GM12892 (cell line): ENCODE measurements around the gene OBSCN.
"Not testable (repeated sequence)": the region's sequence is repeated elsewhere in the genome, so short reads cannot be mapped to it uniquely, and the experiment has no call there.

Experiments
- POLR2A ChIP-seq: IDR thresholded peaks from 2 replicates; pipeline ENCODE4 v1.6.1; 2011; ENCODE audit warnings: low read depth, low read length, control low read depth
- POLR2AphosphoS5 ChIP-seq: IDR thresholded peaks from 2 replicates; pipeline ENCODE4 v1.6.1; 2011; ENCODE audit warnings: low read depth, low read length, control low read depth

- not testable (repeated sequence) for TF ChIP-seq POLR2AphosphoS5, POLR2A
Observed at GRCh38 chr1:228228147-228228546, 20.3 kb downstream of the OBSCN start.
